Measurements from ENCODE around the gene FXYD1. TPM values are rescaled to one million over a fixed set of nuclear protein-coding genes. Genes with fewer than 3 reads are reported as not detected.

FXYD1 gene
- total RNA-seq, 1 experiment from 2014 or later: not detected

DNA sequence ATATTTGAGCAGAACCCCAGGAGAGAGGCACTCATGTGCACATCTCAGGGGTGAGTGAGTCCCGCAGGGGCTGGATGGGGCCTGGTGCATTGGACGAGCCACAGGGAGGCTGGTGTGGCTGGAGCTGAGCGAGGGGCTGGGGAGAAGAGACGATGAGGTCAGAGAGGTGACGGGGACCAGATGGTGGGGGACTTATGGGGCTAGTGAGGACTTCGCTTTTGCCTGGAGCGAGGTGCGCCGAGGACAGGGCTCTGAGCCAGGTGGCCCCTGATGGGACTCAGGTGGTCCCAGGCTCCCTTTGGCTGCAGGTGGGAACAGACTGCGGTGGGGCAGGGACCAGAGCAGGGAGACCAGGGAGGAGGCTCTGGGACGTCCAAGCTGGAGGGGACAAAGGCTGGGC, 29.9 kb upstream of the FXYD1 start:
- no peak overlapping the region for H3K27ac ChIP-seq (ENCODE audit: low read depth, low read length, poor library complexity, severe bottlenecking)
- no peak for DNase-seq (ENCODE audit: low spot score)
- BruUV-seq (replicated peaks): no TSS peak
- H3K27me3 ChIP-seq (replicated peaks; ENCODE audit: insufficient read depth, low read depth, low read length, poor library complexity): no peaks in the 10 kb centered on the region
- H3K4me1 ChIP-seq (ENCODE audit: insufficient read depth, low read length, poor library complexity, severe bottlenecking): no peaks in the 10 kb centered on the region
- intact Hi-C loops (cut with micrococcal nuclease; ENCODE audit: unreplicated experiment): no loop called here
- H3K9me3 ChIP-seq (ENCODE audit: low read depth, low read length, poor library complexity, severe bottlenecking): no peaks in the 10 kb centered on the region
- POLR2A ChIA-PET (ENCODE audit: low non-redundant PET): no interaction called here
- H3K4me3 ChIP-seq (ENCODE audit: low read depth, low read length, poor library complexity, severe bottlenecking): no peak overlapping the region
- TF ChIP-seq CTCF (conservative IDR thresholded peaks at IDR 0.05; ENCODE audit: low read depth, low read length) (no peak), EZH2 (IDR thresholded peaks at IDR 0.05; ENCODE audit: borderline replicate concordance, low read depth, low read length, poor library complexity, severe bottlenecking) (no peak)
- H3K36me3 ChIP-seq (ENCODE audit: insufficient read depth, low read length, poor library complexity, severe bottlenecking): no peaks in the 10 kb centered on the region
- CTCF ChIA-PET: no interaction called here

DNA sequence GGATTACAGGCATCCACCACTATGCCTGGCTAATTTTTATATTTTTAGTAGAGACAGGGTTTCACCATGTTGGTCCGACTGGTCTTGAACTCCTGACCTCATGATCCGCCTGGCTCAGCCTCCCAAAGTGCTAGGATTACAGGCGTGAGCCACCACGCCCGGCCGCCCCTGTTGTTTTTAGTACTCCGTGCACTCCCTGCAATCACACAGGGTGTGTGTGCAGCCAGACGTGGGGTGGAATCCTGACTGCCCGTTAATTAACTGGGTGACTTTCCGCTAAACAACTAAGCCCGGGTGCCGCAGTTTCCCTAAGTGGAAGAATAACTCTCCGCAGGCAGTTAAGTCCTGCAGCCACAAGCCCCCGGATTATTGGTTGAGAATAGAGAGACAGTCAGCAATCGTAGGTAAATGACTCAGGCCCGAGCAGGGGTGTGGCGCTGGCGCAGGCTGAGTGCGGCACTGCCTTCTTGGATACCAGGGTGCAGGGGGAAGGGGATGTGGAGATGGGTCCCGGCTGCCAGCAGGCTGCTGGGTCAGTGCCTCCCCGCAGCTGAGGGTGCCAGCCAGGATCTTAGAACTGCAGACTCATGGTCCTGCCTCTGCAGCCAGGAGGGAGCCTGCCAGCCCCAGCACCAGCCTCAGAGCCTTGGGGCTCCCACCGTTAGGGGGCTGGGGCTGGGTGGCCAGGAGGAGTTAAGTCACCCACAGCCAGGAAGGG, 29.1 kb upstream of the FXYD1 start:
- DNase-seq (ENCODE audit: low spot score): no peak
- no peaks in the 10 kb centered on the region for H3K36me3 ChIP-seq (ENCODE audit: insufficient read depth, low read length, poor library complexity, severe bottlenecking)
- no TSS peak for BruUV-seq (replicated peaks)
- no peaks in the 10 kb centered on the region for H3K9me3 ChIP-seq (ENCODE audit: low read depth, low read length, poor library complexity, severe bottlenecking)
- H3K27ac ChIP-seq (ENCODE audit: low read depth, low read length, poor library complexity, severe bottlenecking): no peak overlapping the region
- TF ChIP-seq CTCF (conservative IDR thresholded peaks at IDR 0.05; ENCODE audit: low read depth, low read length) (no peak), EZH2 (IDR thresholded peaks at IDR 0.05; ENCODE audit: borderline replicate concordance, low read depth, low read length, poor library complexity, severe bottlenecking) (no peak)
- intact Hi-C loops (cut with micrococcal nuclease; ENCODE audit: unreplicated experiment): no loop called here
- POLR2A ChIA-PET (ENCODE audit: low non-redundant PET): no interaction called here
- CTCF ChIA-PET: interaction anchor here (0.5 kb wide), 1 partner anchor 32 kb away, joined by 5 read pairs; no protein-coding TSS in a partner anchor
- no peaks in the 10 kb centered on the region for H3K27me3 ChIP-seq (replicated peaks; ENCODE audit: insufficient read depth, low read depth, low read length, poor library complexity)
- no peak overlapping the region for H3K4me3 ChIP-seq (ENCODE audit: low read depth, low read length, poor library complexity, severe bottlenecking)
- H3K4me1 ChIP-seq (ENCODE audit: insufficient read depth, low read length, poor library complexity, severe bottlenecking): no peaks in the 10 kb centered on the region

DNA sequence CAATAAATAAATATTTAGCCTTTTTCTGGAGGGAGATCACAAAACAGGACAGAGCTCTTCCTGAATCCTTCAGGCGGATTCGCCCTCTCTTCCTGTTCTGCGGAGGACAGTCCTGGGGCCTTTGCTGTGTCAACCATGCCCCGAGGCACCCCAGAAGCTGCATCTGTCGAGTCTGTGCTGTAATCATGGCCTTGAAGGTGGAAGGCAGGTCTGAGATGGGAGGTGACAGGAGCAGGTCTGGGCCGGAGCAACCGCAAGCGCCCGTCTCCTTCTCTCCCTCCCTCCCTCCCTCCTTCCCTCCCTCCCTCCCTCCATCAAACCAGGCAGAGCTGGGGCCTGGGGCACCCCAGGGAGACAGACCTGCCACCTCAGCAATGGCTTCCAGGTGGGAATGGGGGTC, 27.6 kb upstream of the FXYD1 start:
- BruUV-seq (replicated peaks): no TSS peak
- H3K9me3 ChIP-seq (ENCODE audit: low read depth, low read length, poor library complexity, severe bottlenecking): no peaks in the 10 kb centered on the region
- no peak overlapping the region for H3K27ac ChIP-seq (ENCODE audit: low read depth, low read length, poor library complexity, severe bottlenecking)
- POLR2A ChIA-PET (ENCODE audit: low non-redundant PET): no interaction called here
- H3K36me3 ChIP-seq (ENCODE audit: insufficient read depth, low read length, poor library complexity, severe bottlenecking): no peaks in the 10 kb centered on the region
- no peak overlapping the region for H3K4me3 ChIP-seq (ENCODE audit: low read depth, low read length, poor library complexity, severe bottlenecking)
- CTCF ChIA-PET: no interaction called here
- intact Hi-C loops (cut with micrococcal nuclease; ENCODE audit: unreplicated experiment): no loop called here
- no peaks in the 10 kb centered on the region for H3K27me3 ChIP-seq (replicated peaks; ENCODE audit: insufficient read depth, low read depth, low read length, poor library complexity)
- no peak for TF ChIP-seq CTCF (conservative IDR thresholded peaks at IDR 0.05; ENCODE audit: low read depth, low read length)
- TF ChIP-seq EZH2 (IDR thresholded peaks at IDR 0.05; ENCODE audit: borderline replicate concordance, low read depth, low read length, poor library complexity, severe bottlenecking): no peak
- H3K4me1 ChIP-seq (ENCODE audit: insufficient read depth, low read length, poor library complexity, severe bottlenecking): no peaks in the 10 kb centered on the region
- no peak for DNase-seq (ENCODE audit: low spot score)

Data from A673 (cell line).